Type B pancreatic cell (in vitro differentiated cells): Measurements from ENCODE around the gene SELENOH. TPM values are rescaled to one million over a fixed set of nuclear protein-coding genes. Genes with fewer than 3 reads are reported as not detected.
A peak's percentile ranks its signal among the peaks of the same experiment; 100 is the strongest.

Experiments used
- DNase-seq: peaks from one replicate; pipeline ENCODE4 v3.0.0; 2021; ENCODE audit warnings: mixed read lengths; ENCODE audit not compliant: unreplicated experiment; ENCODE audit errors: extremely low spot score
- H3K27ac Mint-ChIP-seq: 2 replicates; pipeline ENCODE4 v1.8.0; 2021; ENCODE audit warnings: mild to moderate bottlenecking, mixed read lengths
- H3K27me3 Mint-ChIP-seq: 2 replicates; pipeline ENCODE4 v1.8.0; 2021; ENCODE audit warnings: mixed read lengths
- H3K36me3 Mint-ChIP-seq: 2 replicates; pipeline ENCODE4 v1.8.0; 2021; ENCODE audit warnings: mixed read lengths
- H3K4me1 Mint-ChIP-seq: one replicate; pipeline ENCODE4 v1.8.0; 2021; ENCODE audit warnings: mixed read lengths; ENCODE audit not compliant: unreplicated experiment
- H3K4me3 Mint-ChIP-seq: 2 replicates; pipeline ENCODE4 v1.8.0; 2021; ENCODE audit warnings: mild to moderate bottlenecking, mixed read lengths
- H3K9me3 Mint-ChIP-seq: 2 replicates; pipeline ENCODE4 v1.8.0; 2021; ENCODE audit warnings: mixed read lengths
- total RNA-seq: library from RNA; stranded (reverse); gene quantifications from 2 replicates; pipeline ENCODE4 v1.2.1, GENCODE V29; 2021; ENCODE audit warnings: low replicate concordance
- TF ChIP-seq, protein P1 (sequence below): fragments of 200-600 bp; sonication (generic); conservative IDR thresholded peaks from 2 replicates; pipeline ENCODE4 v1.5.0; 2021; ENCODE audit warnings: antibody characterized with exemption, mild to moderate bottlenecking

SELENOH gene
- total RNA-seq, 1 donor from 2014 or later, result 144 TPM

DNA sequence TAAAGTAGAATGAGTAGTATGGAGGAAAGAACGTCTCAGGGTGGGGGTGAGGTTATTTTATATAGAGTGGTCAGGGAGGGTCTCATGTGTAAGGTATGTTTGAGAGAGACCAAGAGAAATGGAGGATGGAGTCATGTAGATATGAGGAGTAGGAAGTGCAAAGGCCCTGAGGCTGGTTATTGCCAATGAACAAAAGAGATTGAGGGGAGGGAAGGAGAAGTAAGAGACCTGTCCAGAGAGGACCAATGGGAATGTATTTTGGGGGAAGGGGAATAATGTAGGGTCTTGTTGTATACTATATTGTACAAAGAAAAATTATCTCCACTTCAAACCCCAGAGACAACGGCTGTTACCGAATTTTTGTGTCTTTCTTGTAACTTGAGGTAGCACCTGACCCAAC is 30.1 kb downstream of the SELENOH start:
- no peak for DNase-seq
- Mint-ChIP-seq H3K4me3 (no peak overlapping the region), H3K27me3 (no peaks in the 10 kb centered on the region), H3K4me1 (peaks cover 51% of the 10 kb centered on the region), H3K27ac (peak overlapping the region; percentile 88), H3K36me3 (peaks cover 26% of the 10 kb centered on the region), H3K9me3 (peaks cover 4% of the 10 kb centered on the region)
- TF ChIP-seq, protein P1, sequence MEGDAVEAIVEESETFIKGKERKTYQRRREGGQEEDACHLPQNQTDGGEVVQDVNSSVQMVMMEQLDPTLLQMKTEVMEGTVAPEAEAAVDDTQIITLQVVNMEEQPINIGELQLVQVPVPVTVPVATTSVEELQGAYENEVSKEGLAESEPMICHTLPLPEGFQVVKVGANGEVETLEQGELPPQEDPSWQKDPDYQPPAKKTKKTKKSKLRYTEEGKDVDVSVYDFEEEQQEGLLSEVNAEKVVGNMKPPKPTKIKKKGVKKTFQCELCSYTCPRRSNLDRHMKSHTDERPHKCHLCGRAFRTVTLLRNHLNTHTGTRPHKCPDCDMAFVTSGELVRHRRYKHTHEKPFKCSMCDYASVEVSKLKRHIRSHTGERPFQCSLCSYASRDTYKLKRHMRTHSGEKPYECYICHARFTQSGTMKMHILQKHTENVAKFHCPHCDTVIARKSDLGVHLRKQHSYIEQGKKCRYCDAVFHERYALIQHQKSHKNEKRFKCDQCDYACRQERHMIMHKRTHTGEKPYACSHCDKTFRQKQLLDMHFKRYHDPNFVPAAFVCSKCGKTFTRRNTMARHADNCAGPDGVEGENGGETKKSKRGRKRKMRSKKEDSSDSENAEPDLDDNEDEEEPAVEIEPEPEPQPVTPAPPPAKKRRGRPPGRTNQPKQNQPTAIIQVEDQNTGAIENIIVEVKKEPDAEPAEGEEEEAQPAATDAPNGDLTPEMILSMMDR, result no peak

DNA sequence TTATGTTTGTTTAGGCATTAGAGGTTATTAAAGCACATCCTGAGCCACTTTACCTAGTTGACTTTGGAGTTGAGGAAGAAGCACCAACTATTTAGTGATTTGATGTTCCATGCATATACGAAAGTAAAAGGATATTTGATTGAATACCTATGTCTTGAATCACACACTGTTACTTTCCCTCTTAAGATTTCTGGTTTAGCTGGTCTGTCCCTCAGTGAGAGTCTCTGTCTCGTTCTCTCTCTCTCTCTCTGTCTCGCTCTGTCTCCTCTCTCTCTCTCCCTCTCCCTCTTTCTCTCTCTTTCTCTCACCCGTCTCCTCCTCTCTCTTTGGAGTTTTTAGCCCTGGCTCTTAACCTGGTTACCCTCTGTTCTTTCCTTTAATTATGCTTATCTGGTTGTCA is 31.3 kb downstream of the SELENOH start:
- peaks cover 17% of the 10 kb centered on the region for H3K36me3 Mint-ChIP-seq
- peak overlapping the region; percentile 88 for H3K27ac Mint-ChIP-seq
- TF ChIP-seq, protein P1, result no peak
- no peaks in the 10 kb centered on the region for H3K9me3 Mint-ChIP-seq
- no peak for DNase-seq
- H3K4me3 Mint-ChIP-seq, result peak overlapping the region; percentile 76
- H3K27me3 Mint-ChIP-seq, result no peaks in the 10 kb centered on the region
- peaks cover 58% of the 10 kb centered on the region for H3K4me1 Mint-ChIP-seq

DNA sequence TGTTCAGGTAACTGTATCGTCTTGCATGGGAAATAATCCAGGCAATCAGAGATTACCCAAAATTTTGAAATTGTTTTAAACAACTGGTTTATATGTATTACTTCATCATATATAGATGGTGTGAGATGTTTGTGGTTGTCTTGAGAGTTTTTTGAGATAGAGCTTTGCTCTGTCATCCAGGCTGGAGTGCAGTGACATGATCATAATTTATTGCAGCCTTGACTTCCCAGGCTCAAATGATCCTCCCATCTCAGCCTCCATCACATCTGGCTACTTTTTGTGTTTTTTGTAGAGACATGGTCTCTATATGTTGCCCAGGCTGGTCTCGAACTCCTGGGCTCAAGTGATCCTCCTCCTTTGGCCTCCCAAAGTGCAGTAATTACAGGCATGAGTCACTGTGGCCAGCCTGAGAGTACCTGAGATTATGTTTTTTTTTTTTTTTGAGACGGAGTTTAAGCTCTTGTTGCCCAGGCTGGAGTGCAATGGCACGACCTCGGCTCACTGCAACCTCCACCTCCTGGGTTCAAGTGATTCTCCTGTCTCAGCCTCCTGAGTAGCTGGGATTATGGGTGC is 31.8 kb downstream of the SELENOH start:
- no peaks in the 10 kb centered on the region for H3K9me3 Mint-ChIP-seq
- peak overlapping the region; percentile 76 for H3K4me3 Mint-ChIP-seq
- no peaks in the 10 kb centered on the region for H3K27me3 Mint-ChIP-seq
- TF ChIP-seq, protein P1, result no peak
- H3K27ac Mint-ChIP-seq, result peak overlapping the region; percentile 88
- no peak for DNase-seq
- peaks cover 16% of the 10 kb centered on the region for H3K36me3 Mint-ChIP-seq
- H3K4me1 Mint-ChIP-seq, result peaks cover 63% of the 10 kb centered on the region

DNA sequence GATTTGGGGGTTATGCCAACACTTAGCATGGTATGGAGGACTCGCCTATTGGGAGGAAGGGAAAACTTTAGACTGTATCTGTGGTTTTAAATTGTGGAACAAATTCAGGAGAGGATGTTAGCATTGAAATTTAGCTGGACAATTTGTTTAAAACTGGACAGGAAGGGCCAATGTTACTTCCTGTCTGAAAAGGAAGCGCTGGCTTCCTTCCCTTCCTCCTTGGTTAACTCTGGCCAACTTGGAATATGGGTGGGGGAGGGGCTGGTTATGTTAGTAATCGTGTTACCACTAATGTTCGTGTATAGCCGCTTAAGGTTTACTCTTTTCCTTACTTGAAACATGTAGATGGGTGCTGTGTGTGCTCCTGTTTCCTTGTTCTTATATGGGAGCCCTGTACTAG is 34.2 kb downstream of the SELENOH start:
- no peak for DNase-seq
- Mint-ChIP-seq H3K27ac (peak overlapping the region; percentile 97), H3K27me3 (no peaks in the 10 kb centered on the region), H3K9me3 (no peaks in the 10 kb centered on the region), H3K4me1 (peaks cover 77% of the 10 kb centered on the region), H3K4me3 (peak overlapping the region; percentile 40), H3K36me3 (peaks cover 10% of the 10 kb centered on the region)
- TF ChIP-seq, protein P1, result no peak

DNA sequence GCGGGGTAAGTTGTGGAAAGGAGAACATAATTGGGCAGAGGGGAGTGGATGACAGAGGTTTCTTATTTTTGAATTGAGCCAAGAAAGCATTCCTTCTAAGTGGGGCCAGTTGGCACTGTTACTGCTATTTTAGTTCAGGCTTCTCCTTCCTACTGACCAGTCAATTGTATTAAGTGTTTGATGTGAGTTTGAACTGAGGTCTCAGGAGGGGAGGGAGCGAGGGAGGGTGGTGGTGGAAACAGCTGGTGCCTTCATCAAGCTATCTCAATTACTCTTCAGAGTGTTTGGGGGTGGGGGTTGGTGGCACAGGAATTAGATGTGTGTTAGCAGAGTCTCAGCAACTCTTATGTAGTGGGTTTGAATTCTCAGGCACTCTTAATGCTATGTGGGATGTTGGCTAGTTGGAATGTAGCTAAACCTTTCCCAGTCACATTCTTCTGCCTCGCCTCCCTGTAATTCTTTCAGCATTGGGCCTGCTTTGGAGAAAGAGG is 34.8 kb downstream of the SELENOH start:
- peaks cover 8% of the 10 kb centered on the region for H3K36me3 Mint-ChIP-seq
- peaks cover 77% of the 10 kb centered on the region for H3K4me1 Mint-ChIP-seq
- DNase-seq, result no peak
- H3K27me3 Mint-ChIP-seq, result no peaks in the 10 kb centered on the region
- TF ChIP-seq, protein P1, result no peak
- H3K27ac Mint-ChIP-seq, result peak overlapping the region; percentile 97
- H3K9me3 Mint-ChIP-seq, result no peaks in the 10 kb centered on the region
- peak overlapping the region; percentile 40 for H3K4me3 Mint-ChIP-seq
